A549 (cell line): ENCODE results near the gene BHLHE23. TPM values are rescaled to one million over a fixed set of nuclear protein-coding genes. Genes with fewer than 3 reads are reported as not detected.
A peak's percentile ranks its signal among the peaks of the same experiment; 100 is the strongest.
"Not testable (repeated sequence)": the region's sequence is repeated elsewhere in the genome, so short reads cannot be mapped to it uniquely, and the experiment has no call there.

ENCODE experiments used
- ATAC-seq, 2 experiments: fragments of 200-7000 bp in 1 of 2; fragments of >200 bp in 1 of 2; cut with Nextera tagmentation in 1 of 2; cut with Tn5 transposase in 1 of 2; 3 replicates each; pipeline versions ENCODE4 v1.8.0 to v1.9.1; 2018 to 2020; ENCODE audit warnings: mild to moderate bottlenecking in 1 of 2, moderate library complexity in 1 of 2
- CTCF ChIA-PET: fragments of 300-600 bp; sonication (Branson Sonifier 250); formaldehyde crosslinking; extraction: SDS; loops from one replicate; lab custom pipeline; 2021; ENCODE audit warnings: antibody characterized with exemption, inconsistent platforms; lab: Yijun Ruan, JAX
- POLR2A ChIA-PET: fragments of 350-600 bp; formaldehyde crosslinking; extraction: SDS; loops from one replicate; lab custom pipeline; 2021; ENCODE audit warnings: antibody characterized with exemption, inconsistent platforms; lab: Yijun Ruan, JAX
- DNase-seq, 2 experiments: peaks; one replicate each; pipeline versions ENCODE4 v3.0.0 to v3.0.0-alpha.2; 2011 to 2016; ENCODE audit warnings: low read depth in 1 of 2, low spot score in 1 of 2
- FAIRE-seq: peaks from 2 replicates; lab custom pipeline; 2011; peaks lifted over from hg19 to GRCh38; lab: Jason Lieb, UNC
- H3K27ac ChIP-seq, 2 experiments: fragments of >200 bp; sonication (Bioruptor Twin); formaldehyde crosslinking; 3 replicates each; pipeline ENCODE4 v1.5.1; 2016 to 2017
- H3K4me1 ChIP-seq: fragments of >200 bp; sonication (Bioruptor Twin); formaldehyde crosslinking; 3 replicates; pipeline ENCODE4 v1.6.1; 2016
- H3K4me2 ChIP-seq: fragments of >200 bp; sonication (Bioruptor Twin); formaldehyde crosslinking; 3 replicates; pipeline ENCODE4 v1.6.1; 2016
- H3K4me3 ChIP-seq: fragments of >200 bp; sonication (Bioruptor Twin); formaldehyde crosslinking; 3 replicates; pipeline ENCODE4 v1.5.1; 2016
- H3K9me3 ChIP-seq: fragments of >200 bp; sonication (Bioruptor Twin); formaldehyde crosslinking; 3 replicates; pipeline ENCODE4 v1.6.1; 2016
- BHLHE40 ChIP-seq: IDR thresholded peaks from 2 replicates; pipeline ENCODE4 v1.6.1; 2012; ENCODE audit warnings: low read depth, low read length, inconsistent platforms
- CHD2 ChIP-seq: fragments of 150-350 bp; IDR thresholded peaks from 2 replicates; pipeline ENCODE4 v1.6.1; 2014; ENCODE audit warnings: low read length; ENCODE audit not compliant: partially characterized antibody
- FOSB ChIP-seq: fragments of 250-450 bp; sonication (Bioruptor Pico); IDR thresholded peaks from 2 replicates; pipeline ENCODE4 v1.5.0; 2020; ENCODE audit warnings: mild to moderate bottlenecking, moderate library complexity
- FOSL2 ChIP-seq, 2 experiments: fragments of 450-650 bp in 1 of 2; fragments of >200 bp in 1 of 2; sonication (Bioruptor Twin) in 1 of 2; formaldehyde crosslinking; IDR thresholded peaks; 2 replicates each; pipeline versions ENCODE4 v1.5.0 to v1.6.1; 2016 to 2020; ENCODE audit warnings: mild to moderate bottlenecking in 1 of 2, moderate library complexity in 1 of 2
- FOXS1 ChIP-seq: fragments of 250-450 bp; sonication (Bioruptor Pico); IDR thresholded peaks from 2 replicates; pipeline ENCODE4 v1.5.0; 2020; ENCODE audit warnings: mild to moderate bottlenecking, moderate library complexity
- HDAC2 ChIP-seq: fragments of 200-600 bp; sonication (generic); IDR thresholded peaks from 2 replicates; pipeline ENCODE4 v1.6.1; 2016
- HOXA7 ChIP-seq: fragments of 250-450 bp; sonication (Bioruptor Pico); IDR thresholded peaks from 2 replicates; pipeline ENCODE4 v1.5.0; 2020; ENCODE audit warnings: mild to moderate bottlenecking, moderate library complexity
- HOXB5 ChIP-seq: fragments of 250-450 bp; sonication (Bioruptor Pico); IDR thresholded peaks from 2 replicates; pipeline ENCODE4 v1.5.0; 2020; ENCODE audit warnings: mild to moderate bottlenecking, moderate library complexity
- JUN ChIP-seq, 2 experiments: fragments of >200 bp; sonication (Bioruptor Twin); formaldehyde crosslinking; IDR thresholded peaks; 2 replicates in 1 of 2; 3 replicates in 1 of 2; pipeline ENCODE4 v1.6.1; 2016 to 2017
- JUNB ChIP-seq: fragments of >200 bp; sonication (Bioruptor Twin); formaldehyde crosslinking; IDR thresholded peaks from 2 replicates; pipeline ENCODE4 v1.6.1; 2016
- KDM1A ChIP-seq: fragments of 200-600 bp; sonication (generic); IDR thresholded peaks from 2 replicates; pipeline ENCODE4 v1.6.1; 2016; ENCODE audit warnings: low read depth, mild to moderate bottlenecking
- MAFK ChIP-seq: fragments of 450-650 bp; IDR thresholded peaks from 2 replicates; pipeline ENCODE4 v1.6.1; 2014; ENCODE audit not compliant: partially characterized antibody
- PBX3 ChIP-seq: IDR thresholded peaks from 2 replicates; pipeline ENCODE4 v1.6.1; 2012
- RAD21 ChIP-seq, 2 experiments: fragments of >200 bp in 1 of 2; sonication (Bioruptor Twin) in 1 of 2; formaldehyde crosslinking in 1 of 2; IDR thresholded peaks in 1 of 2; conservative IDR thresholded peaks in 1 of 2; 2 replicates in 1 of 2; 3 replicates in 1 of 2; pipeline ENCODE4 v1.6.1; 2012 to 2018; ENCODE audit warnings: inconsistent platforms in 1 of 2
- RNF2 ChIP-seq: fragments of 200-600 bp; sonication (generic); IDR thresholded peaks from 2 replicates; pipeline ENCODE4 v1.6.1; 2016; ENCODE audit warnings: low read depth, mild to moderate bottlenecking, antibody characterized with exemption, moderate library complexity, borderline replicate concordance
- SMC3 ChIP-seq: fragments of >200 bp; sonication (Bioruptor Twin); formaldehyde crosslinking; IDR thresholded peaks from 3 replicates; pipeline ENCODE4 v1.6.1; 2018; ENCODE audit warnings: inconsistent platforms
- ZSCAN20 ChIP-seq: fragments of 250-450 bp; sonication (Bioruptor Pico); IDR thresholded peaks from 2 replicates; pipeline ENCODE4 v1.8.0; 2022; ENCODE audit warnings: mild to moderate bottlenecking, moderate library complexity
- WGBS: methylation state at CpG from one replicate; pipeline ENCODE4 v1.1.6; 2017; ENCODE audit errors: missing lambda C conversion rate; 5-methylcytosine and 5-hydroxymethylcytosine counted together
- polyA plus RNA-seq, 4 experiments: library from polyadenylated mRNA; depleted of rRNA in 3 of 4; stranded (reverse); fragments of >200 nt; fragmentation: RNase III in 1 of 4; extraction: RNeasy Plus Mini Kit Qiagen cat#74134 plus additional on column Dnase treatment in 1 of 4; gene quantifications; 2 replicates in 3 of 4; 3 replicates in 1 of 4; pipeline ENCODE4 v1.2.3, GENCODE V29; 2011 to 2017
- TF ChIP-seq, protein P1 (sequence below): fragments of 150-350 bp; IDR thresholded peaks from 2 replicates; pipeline ENCODE4 v1.6.1; 2014; ENCODE audit warnings: low read depth, mild to moderate bottlenecking, low read length

BHLHE23 gene
- polyA plus RNA-seq, 2 of the 4 experiments (the other 2 are of a cell fraction): not detected

- no peaks in the 10 kb centered on the region for H3K4me1 ChIP-seq
- ChIA-PET POLR2A (no interaction called here), CTCF (interaction anchor here (1.0 to 1.8 kb wide), 5 partner anchors 9 to 66 kb away, joined by 3 to 9 read pairs (median 3); no protein-coding TSS in a partner anchor)
- H3K9me3 ChIP-seq: no peaks in the 10 kb centered on the region
- no peak overlapping the region for H3K27ac ChIP-seq
- H3K4me2 ChIP-seq: no peak overlapping the region
- WGBS: 19% methylated on average over 19 of the region's 19 CpGs
- H3K4me3 ChIP-seq: no peak overlapping the region
- DNase-seq (no peak), ATAC-seq (peak in 1 of 2 experiments; percentile 40; a peak in 3 of 6 replicates), FAIRE-seq (no peak)
- TF ChIP-seq RNF2 (no peak), MAFK (no peak), BHLHE40 (no peak), FOSL2 (IDR thresholded peaks at IDR 0.05) (no peak), FOSL2 (CRISPR knock-in tag; IDR thresholded peaks at IDR 0.05) (no peak), JUN (IDR thresholded peaks at IDR 0.05) (no peak), HOXA7 (CRISPR knock-in tag) (no peak), HOXB5 (CRISPR knock-in tag) (no peak)
- TF ChIP-seq, protein P1, sequence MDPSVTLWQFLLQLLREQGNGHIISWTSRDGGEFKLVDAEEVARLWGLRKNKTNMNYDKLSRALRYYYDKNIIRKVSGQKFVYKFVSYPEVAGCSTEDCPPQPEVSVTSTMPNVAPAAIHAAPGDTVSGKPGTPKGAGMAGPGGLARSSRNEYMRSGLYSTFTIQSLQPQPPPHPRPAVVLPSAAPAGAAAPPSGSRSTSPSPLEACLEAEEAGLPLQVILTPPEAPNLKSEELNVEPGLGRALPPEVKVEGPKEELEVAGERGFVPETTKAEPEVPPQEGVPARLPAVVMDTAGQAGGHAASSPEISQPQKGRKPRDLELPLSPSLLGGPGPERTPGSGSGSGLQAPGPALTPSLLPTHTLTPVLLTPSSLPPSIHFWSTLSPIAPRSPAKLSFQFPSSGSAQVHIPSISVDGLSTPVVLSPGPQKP: no peak
These were observed 29.5 kb upstream of the BHLHE23 start for GRCh38 chr20:63036291-63036690.

GRCh38 chr20:63035603-63036185 lies 28.9 kb upstream of the BHLHE23 start:
- Histone ChIP-seq H3K9me3 (no peaks in the 10 kb centered on the region), H3K4me3 (no peak overlapping the region), H3K27ac (no peak overlapping the region), H3K4me2 (no peak overlapping the region), H3K4me1 (no peaks in the 10 kb centered on the region)
- POLR2A ChIA-PET: no interaction called here
- no peak for ATAC-seq
- FAIRE-seq: no peak
- no peak for DNase-seq
- CTCF ChIA-PET: interaction anchor here (1.0 to 1.8 kb wide), 5 partner anchors 9 to 65 kb away, joined by 3 to 9 read pairs (median 3); no protein-coding TSS in a partner anchor
- 75% methylated on average over 23 of the region's 23 CpGs for WGBS
- TF ChIP-seq FOXS1 (CRISPR knock-in tag) (no peak), RAD21 (conservative IDR thresholded peaks at IDR 0.05 in 1 of 2, IDR thresholded peaks at IDR 0.05 in 1 of 2) (no peak), JUNB (no peak), ZSCAN20 (CRISPR knock-in tag) (no peak), FOSB (no peak), CHD2 (no peak), PBX3 (no peak), SMC3 (no peak), KDM1A (no peak), MAFK (no peak), HDAC2 (no peak)

GRCh38 chr20:63034710-63035602 lies 28.2 kb upstream of the BHLHE23 start:
- DNase-seq, POLR2A ChIA-PET, H3K4me2 ChIP-seq, H3K27ac ChIP-seq, FAIRE-seq, ATAC-seq, H3K4me1 ChIP-seq, H3K9me3 ChIP-seq, H3K4me3 ChIP-seq: not testable (repeated sequence)
- 65% methylated on average over 23 of the region's 44 CpGs for WGBS
- CTCF ChIA-PET: interaction anchor here (0.6 to 1.8 kb wide), 4 partner anchors 8 to 730 kb away, joined by 3 to 9 read pairs (median 4); no protein-coding TSS in a partner anchor
